Mesothelial cell of epicardium (in vitro differentiated cells): ENCODE results near the gene DHTKD1. TPM values are rescaled to one million over a fixed set of nuclear protein-coding genes. Genes with fewer than 3 reads are reported as not detected.

Source experiments
- DNase-seq, 2 experiments: peaks; one replicate each; pipeline ENCODE4 v3.0.0; 2021; ENCODE audit warnings: low spot score in 2 of 2; ENCODE audit not compliant: unreplicated experiment in 2 of 2
- H3K27ac Mint-ChIP-seq: 2 replicates; pipeline ENCODE4 v1.8.0; 2021; ENCODE audit warnings: mixed read lengths
- H3K27me3 Mint-ChIP-seq: 2 replicates; pipeline ENCODE4 v1.8.0; 2021; ENCODE audit warnings: low read depth, mixed read lengths
- H3K36me3 Mint-ChIP-seq: 2 replicates; pipeline ENCODE4 v1.8.0; 2021; ENCODE audit warnings: mixed read lengths
- H3K4me1 Mint-ChIP-seq: 2 replicates; pipeline ENCODE4 v1.8.0; 2021; ENCODE audit warnings: mixed read lengths
- H3K4me3 Mint-ChIP-seq: 2 replicates; pipeline ENCODE4 v1.8.0; 2021; ENCODE audit warnings: mild to moderate bottlenecking, moderate library complexity, mixed read lengths
- H3K9me3 Mint-ChIP-seq: 2 replicates; pipeline ENCODE4 v1.8.0; 2021; ENCODE audit warnings: mixed read lengths
- total RNA-seq: library from RNA; stranded (reverse); gene quantifications from 3 replicates; pipeline ENCODE4 v1.2.1, GENCODE V29; 2021
- TF ChIP-seq, protein P1 (sequence below): fragments of 200-600 bp; sonication (generic); IDR thresholded peaks from one replicate; pipeline ENCODE4 v1.5.0; 2021; ENCODE audit warnings: antibody characterized with exemption; ENCODE audit not compliant: unreplicated experiment

Gene DHTKD1
- total RNA-seq, 1 donor from 2014 or later: 22.9 TPM

DNA sequence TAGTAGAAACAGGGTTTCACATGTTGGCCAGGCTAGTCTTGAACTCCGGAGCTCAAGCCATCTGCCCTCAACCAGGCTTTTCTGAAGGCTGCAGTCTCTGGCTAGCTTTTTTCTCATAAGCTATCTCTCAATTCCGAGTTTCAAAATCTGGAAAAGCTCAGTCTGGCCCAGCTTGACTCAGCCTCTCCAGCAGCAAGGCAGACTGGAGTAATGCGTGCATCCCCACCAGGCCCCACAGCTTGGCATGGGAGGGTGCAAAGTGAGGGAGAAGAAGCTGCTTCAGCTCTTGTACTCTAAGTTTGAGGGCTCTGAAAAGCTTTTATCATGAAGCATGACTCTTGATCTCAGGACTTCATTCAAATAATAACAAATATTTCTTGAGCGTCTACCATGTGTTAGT, 4.8 kb downstream of the DHTKD1 start:
- H3K36me3 Mint-ChIP-seq: peaks cover 7% of the 10 kb centered on the region
- H3K27me3 Mint-ChIP-seq: no peaks in the 10 kb centered on the region
- TF ChIP-seq, protein P1, sequence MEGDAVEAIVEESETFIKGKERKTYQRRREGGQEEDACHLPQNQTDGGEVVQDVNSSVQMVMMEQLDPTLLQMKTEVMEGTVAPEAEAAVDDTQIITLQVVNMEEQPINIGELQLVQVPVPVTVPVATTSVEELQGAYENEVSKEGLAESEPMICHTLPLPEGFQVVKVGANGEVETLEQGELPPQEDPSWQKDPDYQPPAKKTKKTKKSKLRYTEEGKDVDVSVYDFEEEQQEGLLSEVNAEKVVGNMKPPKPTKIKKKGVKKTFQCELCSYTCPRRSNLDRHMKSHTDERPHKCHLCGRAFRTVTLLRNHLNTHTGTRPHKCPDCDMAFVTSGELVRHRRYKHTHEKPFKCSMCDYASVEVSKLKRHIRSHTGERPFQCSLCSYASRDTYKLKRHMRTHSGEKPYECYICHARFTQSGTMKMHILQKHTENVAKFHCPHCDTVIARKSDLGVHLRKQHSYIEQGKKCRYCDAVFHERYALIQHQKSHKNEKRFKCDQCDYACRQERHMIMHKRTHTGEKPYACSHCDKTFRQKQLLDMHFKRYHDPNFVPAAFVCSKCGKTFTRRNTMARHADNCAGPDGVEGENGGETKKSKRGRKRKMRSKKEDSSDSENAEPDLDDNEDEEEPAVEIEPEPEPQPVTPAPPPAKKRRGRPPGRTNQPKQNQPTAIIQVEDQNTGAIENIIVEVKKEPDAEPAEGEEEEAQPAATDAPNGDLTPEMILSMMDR: no peak
- H3K27ac Mint-ChIP-seq: no peak overlapping the region
- H3K9me3 Mint-ChIP-seq: no peaks in the 10 kb centered on the region
- DNase-seq: no peak
- no peak overlapping the region for H3K4me3 Mint-ChIP-seq
- H3K4me1 Mint-ChIP-seq: peaks cover 6% of the 10 kb centered on the region

DNA sequence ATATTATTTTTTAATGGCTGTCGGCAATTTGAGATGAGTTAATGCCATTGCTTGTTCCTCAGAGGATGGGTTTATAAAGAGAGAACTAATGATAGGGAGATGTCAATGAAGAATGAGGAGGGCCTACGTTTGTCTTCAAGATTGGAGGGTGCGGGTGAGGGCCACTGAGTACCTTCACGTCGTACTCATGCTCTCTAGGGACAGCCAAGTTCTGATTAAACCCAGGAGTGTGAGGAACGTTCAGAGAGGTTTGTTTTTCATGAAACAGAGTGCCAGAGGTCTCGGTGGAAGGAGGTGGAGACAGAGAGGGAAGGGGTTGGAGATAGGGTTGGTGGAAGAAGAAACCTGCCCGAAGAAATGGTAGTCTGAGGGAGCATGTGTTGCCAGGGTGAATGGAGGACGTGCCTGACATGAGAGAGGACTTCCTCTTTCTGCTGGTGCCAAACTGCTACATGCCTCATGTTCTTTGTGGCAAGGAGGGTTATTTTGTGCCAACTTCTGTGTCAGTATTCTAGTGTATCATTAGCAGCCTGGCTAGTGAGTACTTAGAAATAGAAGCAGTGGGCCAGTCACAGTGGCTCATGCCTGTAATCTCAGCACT, 8.9 kb downstream of the DHTKD1 start:
- Mint-ChIP-seq H3K4me3 (no peak overlapping the region), H3K27me3 (no peaks in the 10 kb centered on the region), H3K4me1 (no peaks in the 10 kb centered on the region), H3K36me3 (peaks cover 9% of the 10 kb centered on the region), H3K27ac (no peak overlapping the region), H3K9me3 (no peaks in the 10 kb centered on the region)
- TF ChIP-seq, protein P1: no peak
- no peak for DNase-seq

DNA sequence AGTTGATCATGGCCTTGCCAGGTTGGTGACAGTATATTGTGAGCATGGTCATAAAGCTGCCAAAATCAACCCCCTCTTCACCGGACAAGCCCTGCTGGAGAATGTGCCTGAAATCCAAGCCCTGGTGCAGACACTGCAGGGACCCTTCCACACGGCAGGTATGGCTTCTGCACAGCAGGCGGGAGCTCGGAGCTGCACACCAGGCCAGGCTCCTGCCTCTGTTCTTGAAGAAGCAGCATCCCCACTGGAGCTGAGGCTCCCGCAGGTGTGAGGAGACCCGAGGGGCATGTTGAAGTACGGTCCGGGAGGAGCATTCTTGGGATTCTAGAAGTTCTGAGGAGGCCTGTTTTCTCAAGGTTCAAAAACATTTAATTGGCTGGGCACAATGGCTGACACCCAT, 12.7 kb downstream of the DHTKD1 start:
- no peaks in the 10 kb centered on the region for H3K9me3 Mint-ChIP-seq
- H3K36me3 Mint-ChIP-seq: peaks cover 15% of the 10 kb centered on the region
- no peak for DNase-seq
- TF ChIP-seq, protein P1: no peak
- H3K27me3 Mint-ChIP-seq: no peaks in the 10 kb centered on the region
- H3K4me1 Mint-ChIP-seq: no peaks in the 10 kb centered on the region
- no peak overlapping the region for H3K4me3 Mint-ChIP-seq
- H3K27ac Mint-ChIP-seq: no peak overlapping the region

DNA sequence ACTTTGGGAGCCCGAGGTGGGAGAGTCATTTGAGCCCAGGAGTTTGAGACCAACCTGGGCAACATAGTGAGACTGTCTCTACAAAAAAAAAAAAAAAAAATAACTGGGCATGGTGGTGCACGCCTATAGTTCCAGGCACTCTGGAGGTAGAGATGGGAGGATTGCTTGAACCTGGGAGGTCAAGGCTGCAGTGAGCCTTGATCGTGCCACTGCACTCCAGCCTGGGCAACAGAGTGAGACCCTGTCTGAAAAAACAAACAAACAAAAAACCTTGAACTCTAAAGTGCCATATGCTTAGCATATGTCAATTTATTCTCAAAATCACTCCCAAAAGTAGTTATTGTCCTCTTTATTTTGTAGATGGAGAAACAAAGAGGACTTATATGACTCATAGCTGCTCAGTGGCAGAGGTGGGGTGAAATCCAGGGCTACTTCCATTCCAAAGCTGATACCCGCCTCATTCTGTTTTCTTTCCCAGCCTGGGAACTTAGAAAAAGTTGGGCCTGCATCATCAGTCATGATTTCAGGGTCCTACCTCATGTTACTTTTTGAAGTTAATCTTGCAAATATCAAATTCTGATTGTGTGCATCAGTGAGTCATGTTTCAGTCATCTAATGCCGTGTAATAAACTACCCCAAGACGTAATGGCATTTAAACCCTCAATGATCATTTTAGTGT, 13.3 kb downstream of the DHTKD1 start:
- H3K36me3 Mint-ChIP-seq: peaks cover 17% of the 10 kb centered on the region
- H3K27me3 Mint-ChIP-seq: no peaks in the 10 kb centered on the region
- H3K4me1 Mint-ChIP-seq: no peaks in the 10 kb centered on the region
- DNase-seq: no peak
- H3K9me3 Mint-ChIP-seq: no peaks in the 10 kb centered on the region
- no peak overlapping the region for H3K4me3 Mint-ChIP-seq
- TF ChIP-seq, protein P1: no peak
- H3K27ac Mint-ChIP-seq: no peak overlapping the region

DNA sequence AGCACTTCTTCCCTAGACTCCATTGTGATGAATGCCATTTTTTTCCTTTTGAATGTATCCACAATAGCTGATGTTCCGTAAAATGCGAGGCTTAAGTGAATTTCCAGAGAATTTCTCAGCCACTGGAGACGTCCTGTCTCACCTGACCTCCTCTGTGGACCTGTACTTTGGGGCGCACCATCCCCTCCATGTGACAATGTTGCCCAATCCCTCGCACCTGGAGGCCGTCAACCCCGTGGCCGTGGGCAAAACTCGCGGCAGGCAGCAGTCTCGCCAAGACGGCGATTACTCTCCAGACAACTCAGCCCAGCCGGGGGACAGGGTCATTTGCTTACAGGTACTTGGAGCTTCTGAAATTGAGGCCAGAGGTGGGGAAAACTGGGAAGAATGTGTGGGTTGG, 20.2 kb downstream of the DHTKD1 start:
- DNase-seq: no peak
- H3K27ac Mint-ChIP-seq: no peak overlapping the region
- H3K4me1 Mint-ChIP-seq: no peaks in the 10 kb centered on the region
- H3K9me3 Mint-ChIP-seq: no peaks in the 10 kb centered on the region
- TF ChIP-seq, protein P1: no peak
- no peak overlapping the region for H3K4me3 Mint-ChIP-seq
- H3K27me3 Mint-ChIP-seq: no peaks in the 10 kb centered on the region
- H3K36me3 Mint-ChIP-seq: peaks cover 42% of the 10 kb centered on the region
